NOMO-1 treated with DMSO at 0.1 percent for 48 hours (cell line): Measurements from ENCODE around the gene TNFRSF21.
"Not testable (repeated sequence)": the region's sequence is repeated elsewhere in the genome, so short reads cannot be mapped to it uniquely, and the experiment has no call there.

Experiments used
- DNase-seq: peaks from one replicate; lab custom pipeline; 2025; ENCODE audit not compliant: unreplicated experiment; lab: John Stamatoyannopoulos, UW

Gene TNFRSF21, protein sequence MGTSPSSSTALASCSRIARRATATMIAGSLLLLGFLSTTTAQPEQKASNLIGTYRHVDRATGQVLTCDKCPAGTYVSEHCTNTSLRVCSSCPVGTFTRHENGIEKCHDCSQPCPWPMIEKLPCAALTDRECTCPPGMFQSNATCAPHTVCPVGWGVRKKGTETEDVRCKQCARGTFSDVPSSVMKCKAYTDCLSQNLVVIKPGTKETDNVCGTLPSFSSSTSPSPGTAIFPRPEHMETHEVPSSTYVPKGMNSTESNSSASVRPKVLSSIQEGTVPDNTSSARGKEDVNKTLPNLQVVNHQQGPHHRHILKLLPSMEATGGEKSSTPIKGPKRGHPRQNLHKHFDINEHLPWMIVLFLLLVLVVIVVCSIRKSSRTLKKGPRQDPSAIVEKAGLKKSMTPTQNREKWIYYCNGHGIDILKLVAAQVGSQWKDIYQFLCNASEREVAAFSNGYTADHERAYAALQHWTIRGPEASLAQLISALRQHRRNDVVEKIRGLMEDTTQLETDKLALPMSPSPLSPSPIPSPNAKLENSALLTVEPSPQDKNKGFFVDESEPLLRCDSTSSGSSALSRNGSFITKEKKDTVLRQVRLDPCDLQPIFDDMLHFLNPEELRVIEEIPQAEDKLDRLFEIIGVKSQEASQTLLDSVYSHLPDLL

DNA sequence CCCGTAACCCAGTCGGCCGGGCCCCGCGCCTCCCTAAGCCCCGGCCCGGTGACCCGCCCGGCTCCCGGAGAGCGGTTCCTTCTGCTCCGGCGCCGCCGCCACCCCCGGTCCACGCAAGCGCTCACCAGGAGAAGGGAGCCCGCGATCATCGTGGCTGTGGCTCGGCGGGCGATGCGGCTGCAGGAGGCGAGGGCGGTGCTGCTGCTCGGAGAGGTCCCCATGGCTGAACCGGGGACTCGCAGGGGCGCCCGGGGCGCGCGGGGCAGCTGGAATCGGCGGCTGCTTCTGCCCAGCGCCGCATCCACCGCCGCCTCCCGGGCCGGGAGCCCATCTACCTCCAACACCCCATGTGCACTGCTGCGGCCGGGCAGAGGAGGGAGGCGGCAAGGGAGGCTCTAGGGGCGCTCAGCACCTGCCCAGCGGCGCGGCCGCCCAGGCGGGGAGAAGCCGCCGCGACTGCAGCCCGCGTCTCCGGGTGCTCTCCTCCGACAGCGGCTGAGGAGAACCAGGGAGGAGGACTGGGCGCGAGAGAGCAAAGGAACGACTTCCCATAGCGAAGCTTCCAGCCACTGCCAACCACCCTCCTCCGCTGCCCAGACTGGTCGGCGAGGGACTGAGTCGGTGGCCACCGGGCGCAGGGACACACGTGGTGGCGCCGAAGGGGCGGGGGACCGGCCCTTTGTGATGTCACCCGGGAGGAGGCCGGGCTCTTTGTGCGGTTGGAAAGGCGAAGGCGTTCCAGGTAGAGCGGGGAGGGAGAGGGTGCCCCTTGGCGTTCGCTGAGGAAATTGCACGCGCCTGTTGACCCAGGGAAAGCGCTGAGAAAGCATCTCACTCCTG lies at the start of gene TNFRSF21:
Gene TNFRSF21, minus strand, starts transcription at position 615 of the 840 bp plus-strand sequence. Its CDS starts 394 bp downstream, at position 221.
- peak; percentile 79 for DNase-seq

DNA sequence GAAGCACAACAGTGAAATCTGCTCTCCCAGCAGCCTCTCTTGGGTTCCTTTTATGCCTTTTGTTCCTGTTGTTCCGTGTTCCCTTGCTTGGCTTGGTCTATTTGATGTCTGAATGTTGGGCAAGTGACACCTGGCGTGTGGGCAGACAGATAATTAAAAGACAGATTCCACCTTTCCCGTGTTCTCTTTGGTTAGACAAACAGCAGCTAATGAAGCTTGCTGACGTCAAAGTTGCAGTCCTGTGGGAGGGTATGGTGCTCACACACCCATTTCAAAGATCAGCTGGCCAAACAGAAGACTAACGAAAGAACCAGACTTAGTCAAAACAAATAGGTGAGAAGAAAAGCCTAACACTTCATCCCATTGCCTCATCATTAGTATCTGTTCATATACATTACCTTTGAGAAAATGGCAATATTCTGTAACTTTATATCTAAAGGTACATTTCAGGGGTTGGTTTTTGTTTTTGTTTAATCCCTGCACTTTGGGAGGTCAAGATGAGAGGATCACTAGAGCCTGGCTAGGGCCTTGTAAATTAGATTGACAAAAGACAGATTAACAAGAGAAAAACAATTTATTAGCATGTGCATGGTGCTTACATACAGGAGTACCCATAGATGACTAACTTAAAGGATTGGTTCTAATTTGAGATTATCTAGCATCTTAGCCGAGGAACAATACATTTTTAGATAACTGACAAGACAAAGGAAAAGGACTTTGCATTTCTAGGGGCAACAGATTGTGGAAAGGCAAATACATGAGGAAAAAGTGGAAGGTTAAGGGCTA lies 48.9 kb upstream of the TNFRSF21 start:
- no peak for DNase-seq

DNA sequence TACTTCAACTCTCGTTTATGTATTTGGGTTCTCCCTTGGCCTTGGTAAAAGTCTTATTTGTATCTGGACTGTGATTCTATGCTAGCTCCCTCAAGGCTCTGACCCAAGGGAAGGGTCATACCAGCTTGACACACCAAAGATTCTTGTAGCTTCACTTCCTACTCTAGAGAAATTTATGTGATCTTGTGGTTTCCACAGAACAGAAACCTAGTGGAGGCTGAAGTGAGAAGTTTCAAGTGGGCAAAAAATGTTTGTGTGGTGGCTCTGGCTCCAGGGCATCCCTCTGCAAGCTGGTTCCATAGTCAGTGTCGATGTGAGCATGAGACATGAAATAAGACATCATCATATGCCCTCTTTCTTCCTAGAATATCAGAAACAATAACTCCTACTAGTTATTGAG lies 48.1 kb upstream of the TNFRSF21 start:
- DNase-seq = peak; percentile 87

DNA sequence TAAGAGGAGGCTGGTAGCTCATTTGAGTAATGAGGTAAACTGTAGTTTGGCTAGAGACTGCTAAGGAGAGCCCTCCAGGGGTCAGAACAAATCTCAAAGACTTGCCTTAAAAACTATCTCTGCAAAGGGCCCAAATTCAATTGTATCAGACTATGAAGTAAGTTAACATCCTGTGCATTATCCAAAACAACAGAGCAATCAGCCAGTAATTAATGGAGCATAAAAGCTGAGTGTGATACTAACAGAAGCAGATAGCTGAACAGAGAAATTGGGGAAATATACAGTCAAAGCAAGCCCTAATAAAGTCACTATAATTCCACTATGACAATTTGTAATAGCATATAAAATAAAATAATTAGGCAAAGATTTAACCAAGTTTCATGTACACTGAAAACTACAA lies 45.8 kb upstream of the TNFRSF21 start:
- DNase-seq = no peak

DNA sequence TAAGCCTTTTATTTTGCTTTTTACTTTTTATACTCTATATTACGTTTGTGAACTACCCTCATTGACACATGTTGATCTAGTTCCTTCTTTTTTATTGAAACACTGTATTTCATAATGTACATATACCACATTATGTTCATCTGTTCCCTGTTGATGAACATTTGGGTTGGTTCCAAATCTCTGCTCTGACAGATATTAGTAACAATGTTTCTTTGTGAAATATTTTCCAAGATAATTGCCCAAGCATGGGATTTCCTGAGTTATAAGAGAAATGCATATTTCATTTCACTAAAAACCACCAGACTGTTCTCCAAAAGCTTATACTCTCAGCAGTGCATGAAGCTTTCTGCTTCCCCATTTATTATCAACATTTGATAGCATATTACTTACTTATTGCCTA lies 44.2 kb upstream of the TNFRSF21 start:
- peak; percentile 75 for DNase-seq

DNA sequence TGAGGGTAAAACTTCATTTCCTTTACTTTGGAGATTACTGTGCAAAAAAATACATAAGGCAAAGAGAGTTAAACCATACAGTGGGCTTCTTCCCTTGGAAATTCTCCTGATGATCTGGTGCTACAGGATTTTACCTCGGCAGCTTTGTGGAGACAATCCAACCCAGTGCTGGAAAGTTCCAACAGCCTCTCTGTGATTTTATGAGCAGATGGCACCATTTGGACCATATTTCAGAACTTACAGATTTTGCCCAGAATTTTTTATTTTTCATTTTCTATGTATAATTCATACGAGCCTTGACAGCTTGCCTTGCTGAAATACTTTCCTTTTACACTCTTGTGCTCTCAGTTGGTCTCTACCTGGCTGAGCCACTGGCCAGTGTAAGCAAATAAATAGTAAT lies 43.3 kb upstream of the TNFRSF21 start:
- no peak for DNase-seq

DNA sequence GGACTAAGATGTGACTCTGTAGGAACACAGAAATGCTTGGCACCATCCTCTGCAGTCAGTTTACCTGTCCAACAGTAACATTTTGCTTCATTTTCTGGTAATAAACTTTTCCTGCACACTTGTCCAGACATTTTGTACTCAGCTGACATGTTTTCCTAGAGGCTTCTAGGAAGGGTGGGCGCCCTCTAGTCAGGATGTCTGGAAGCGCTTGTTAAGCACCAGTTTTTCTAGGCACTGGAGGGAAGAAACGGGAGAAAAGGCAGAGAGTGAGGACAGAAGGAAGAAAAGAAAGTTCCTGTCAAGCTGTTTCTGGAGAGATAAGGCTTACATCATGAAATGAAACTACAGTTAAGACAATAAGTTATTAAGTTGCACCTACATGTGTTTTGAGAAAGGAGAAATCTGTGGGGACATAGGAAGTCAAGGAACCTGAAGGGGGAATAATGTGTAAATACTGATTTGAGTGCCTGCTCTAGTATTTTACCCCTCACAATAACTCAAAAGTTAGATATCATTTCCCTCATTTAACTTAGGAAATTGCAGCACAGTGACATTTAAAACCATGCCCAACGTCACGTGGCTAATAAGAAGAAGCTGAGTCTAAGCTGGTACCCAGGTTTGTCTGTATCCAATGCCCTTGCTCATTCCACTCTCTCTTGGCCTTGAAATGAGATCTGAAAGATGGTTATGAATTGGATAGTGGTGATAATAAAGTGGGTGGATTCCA lies 42.7 kb upstream of the TNFRSF21 start:
- DNase-seq = no peak

DNA sequence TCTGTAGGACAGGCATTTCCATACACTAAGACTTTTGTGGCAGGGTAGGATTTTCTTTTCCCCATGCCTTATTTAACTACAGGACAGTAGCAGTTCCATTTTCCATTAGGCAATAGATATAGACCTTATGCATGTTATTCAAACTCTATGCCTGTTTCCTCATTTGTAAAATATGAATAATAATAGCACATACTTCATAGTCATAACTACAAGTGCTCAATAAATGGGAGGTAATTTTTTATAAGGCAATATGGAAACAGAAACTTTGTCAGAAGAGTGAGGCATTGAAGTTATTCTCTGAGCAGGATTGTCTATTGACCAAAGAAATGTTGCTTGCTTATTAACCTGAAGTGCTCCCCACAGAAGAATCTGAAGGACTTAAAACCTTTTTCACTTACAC lies 41.9 kb upstream of the TNFRSF21 start:
- DNase-seq = no peak

DNA sequence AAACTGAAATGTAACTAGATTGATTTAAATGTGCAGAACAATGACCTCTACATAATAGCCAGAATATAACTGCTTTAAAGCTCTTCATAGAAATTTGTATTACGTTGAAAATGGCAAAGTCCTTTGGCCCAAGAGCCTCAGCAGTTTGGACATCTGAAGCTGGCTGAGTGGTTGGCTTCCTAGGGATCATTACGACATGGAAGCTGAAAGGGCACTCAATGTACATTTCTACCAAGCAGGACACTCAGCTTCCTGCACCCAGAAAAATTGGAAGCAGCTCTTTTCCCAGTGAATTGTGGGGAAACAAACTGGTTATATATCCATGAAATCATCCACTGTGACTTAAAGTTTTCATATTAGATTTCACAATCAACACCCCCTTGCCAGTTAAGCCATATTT lies 40.2 kb upstream of the TNFRSF21 start:
- DNase-seq = no peak

DNA sequence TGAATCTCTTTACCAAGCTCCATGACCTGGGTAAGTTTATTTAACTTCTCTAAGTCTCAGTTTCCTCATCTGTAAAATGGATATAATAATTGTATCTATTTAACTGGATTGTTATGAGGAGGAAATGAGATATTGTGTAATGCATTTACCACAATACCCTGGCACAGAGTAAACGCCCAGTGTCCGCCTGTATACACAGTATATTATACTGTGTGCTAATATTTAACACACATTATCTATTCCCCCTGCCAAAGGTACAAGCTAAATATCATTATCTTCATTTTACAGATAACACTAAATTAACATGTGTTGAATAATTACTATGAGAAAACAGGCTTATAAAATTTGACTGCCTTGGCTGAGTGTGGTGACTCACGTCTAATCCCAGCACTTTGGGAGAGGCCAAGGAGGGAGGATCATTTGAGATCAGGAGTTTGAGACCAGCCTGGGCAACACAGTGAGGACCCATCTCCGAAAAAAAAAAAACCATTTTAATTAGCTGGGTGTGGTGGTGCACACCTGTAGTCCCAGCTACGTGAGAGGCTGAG lies 38.7 kb upstream of the TNFRSF21 start:
- DNase-seq = no peak

DNA sequence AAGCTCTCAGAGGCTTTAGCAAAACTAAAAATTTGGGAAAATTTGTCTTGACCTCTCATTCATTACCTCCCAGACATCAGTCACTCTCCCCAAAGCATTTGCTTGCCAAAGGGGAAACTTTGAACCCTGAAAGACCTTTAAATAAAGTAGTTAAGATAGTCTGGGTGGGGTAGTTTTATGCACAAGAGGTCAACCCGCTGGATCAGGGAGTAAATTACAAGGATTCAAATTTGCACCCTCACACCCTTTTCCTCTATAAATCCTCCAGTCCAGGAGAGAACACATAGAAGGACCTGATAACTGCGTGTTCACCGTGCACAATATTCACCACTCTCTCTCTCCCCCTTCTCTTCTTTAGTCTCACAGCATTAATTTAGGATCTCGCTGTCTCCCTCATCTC lies 36.1 kb upstream of the TNFRSF21 start:
- DNase-seq = no peak

DNA sequence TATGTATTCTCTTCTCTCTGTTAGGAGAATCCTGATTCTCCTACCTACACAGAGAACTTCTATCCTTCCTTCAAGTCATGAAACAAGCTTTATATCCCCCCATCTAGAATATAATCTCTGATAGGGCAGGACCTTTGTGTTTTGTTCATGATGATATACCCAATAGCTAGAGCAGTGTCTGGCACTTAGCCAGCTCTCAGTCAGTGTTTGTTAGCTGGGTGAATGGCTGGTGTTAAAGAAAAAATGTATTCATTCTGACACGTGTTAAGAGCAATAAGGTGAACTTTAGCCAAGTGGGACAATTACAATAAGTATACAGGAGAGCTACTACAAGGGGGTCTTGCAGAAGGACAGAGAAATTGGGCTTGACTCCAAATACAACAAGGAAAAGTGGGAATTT lies 34.3 kb upstream of the TNFRSF21 start:
- no peak for DNase-seq

DNA sequence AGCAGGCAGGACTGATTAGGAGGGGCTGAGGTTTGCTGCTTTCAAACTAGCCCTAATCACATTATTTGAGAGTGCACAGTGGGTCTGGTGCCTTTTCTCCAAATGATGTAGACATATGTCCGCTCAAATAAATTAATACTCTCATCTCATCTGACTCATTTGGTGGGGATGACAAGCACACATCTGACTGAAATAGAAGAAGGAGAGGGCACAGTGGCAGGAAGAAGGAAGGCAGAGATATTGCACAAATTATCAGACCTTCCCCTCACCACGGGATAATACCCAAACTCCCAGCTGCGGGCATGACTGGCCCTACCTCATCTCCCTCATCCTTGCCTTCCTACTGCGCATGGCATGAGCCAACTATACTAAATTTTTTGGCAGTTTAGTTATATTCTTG lies 33.9 kb upstream of the TNFRSF21 start:
- DNase-seq = peak; percentile 3

DNA sequence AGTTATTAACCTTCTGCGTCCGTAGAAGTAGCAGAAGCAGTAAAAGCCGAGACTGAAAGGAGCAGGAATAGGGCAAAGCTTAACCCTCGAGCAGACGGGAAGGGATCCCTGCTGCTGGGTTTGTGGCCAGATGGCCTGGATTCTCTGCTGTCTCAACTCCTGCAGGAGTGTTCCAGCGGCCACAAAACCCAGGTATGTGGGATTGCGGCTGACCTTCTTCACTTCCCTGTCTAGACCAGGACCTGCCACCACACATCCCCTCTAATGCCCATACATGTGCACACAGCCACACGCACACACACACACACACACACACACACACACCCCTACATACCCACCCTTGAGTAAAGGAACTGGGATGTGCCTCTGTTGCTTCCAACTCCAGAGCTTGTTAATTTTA lies 33.1 kb upstream of the TNFRSF21 start:
- no peak for DNase-seq

DNA sequence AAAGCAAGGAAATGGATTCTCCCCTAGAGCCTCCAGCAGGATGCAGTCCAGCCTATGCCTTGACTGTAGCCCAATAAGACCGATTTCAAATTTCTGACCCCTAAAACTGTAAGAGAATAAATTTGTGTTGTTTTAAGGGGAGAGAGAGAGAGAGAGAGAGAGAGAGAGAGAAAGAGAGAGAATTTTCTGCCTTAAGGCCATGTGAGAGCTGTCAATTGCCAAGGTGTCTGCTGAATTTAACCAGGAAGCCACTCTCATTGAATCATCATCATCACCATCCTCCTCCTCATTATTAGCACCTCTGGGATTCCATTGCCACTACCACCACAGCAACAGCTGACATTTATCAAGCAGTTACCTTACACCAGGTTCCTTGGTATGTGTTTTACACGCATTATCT lies 27.8 kb upstream of the TNFRSF21 start:
- DNase-seq = no peak

DNA sequence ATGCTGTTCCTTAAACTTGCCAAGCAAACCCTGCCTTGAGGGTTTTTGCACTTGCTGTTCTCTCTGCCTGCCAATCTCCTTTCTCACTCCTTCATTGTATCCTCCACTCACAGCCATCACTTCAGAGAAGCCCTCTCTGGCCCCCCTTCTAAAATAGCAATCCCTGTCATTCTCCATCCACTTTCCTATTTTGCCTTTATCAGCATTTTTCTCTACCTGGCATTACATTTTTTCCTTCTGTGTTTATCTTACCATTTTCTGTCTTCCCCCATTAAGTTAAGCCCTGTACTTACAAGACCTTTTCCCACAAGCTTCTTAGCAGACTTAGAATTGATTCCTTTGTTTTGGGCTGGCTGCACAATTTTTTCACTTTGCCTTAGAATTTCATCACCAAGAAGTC lies 26.6 kb upstream of the TNFRSF21 start:
- DNase-seq = no peak

DNA sequence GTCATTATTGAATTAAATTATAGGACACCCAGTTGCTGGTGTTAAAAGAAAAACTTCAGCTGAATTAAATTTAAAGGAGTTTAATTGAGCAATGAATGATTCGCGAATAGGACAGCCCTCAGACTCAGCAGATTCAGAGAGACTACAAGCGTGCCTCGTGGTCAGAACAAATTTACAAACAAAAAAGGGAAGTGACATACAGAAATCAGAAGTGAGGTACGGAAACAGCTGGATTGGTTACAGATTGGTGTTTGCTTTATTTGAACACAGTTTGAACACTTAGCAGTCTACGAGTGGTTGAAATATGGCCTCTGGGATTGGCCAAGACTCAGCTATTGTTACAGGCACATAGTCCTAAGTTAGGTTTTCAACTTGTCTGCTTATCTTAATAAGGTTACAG lies 25.8 kb upstream of the TNFRSF21 start:
- peak; percentile 94 for DNase-seq

DNA sequence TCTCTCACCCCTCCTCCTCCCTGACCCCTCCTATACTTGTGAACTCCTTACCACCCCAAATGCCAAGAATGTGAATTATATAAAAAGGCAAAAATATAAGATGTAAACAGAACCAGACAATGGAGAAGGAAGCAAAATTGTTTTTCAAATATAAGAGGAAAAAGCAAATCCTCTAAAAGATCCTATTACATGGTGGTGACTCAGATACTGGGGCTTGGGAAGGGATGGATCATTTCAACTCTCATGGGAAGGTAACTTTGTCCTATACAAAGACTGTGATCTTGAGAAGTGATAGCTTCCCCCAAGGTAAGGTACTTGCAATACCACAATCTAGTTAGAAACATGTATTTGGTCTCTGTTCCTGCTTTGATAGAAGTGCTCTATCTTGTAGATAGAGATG lies 24.6 kb upstream of the TNFRSF21 start:
- DNase-seq = no peak

DNA sequence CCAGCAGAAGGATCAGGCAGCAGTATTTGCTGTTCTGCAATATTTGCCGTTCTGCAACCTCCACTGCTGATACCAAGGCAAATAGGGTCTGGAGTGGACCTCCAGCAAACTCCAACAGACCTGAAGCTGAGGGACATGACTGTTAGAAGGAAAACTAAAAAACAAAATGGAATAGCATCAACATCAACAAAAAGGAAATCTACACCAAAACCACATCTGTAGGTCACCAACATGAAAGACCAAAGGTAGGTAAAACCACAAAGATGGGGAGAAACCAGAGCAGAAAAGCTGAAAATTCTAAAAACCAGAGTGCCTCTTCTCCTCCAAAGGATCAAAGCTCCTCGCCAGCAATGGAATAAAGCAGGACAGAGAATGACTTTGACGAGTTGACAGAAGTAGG lies 18.9 kb upstream of the TNFRSF21 start:
- not testable (repeated sequence) for DNase-seq

DNA sequence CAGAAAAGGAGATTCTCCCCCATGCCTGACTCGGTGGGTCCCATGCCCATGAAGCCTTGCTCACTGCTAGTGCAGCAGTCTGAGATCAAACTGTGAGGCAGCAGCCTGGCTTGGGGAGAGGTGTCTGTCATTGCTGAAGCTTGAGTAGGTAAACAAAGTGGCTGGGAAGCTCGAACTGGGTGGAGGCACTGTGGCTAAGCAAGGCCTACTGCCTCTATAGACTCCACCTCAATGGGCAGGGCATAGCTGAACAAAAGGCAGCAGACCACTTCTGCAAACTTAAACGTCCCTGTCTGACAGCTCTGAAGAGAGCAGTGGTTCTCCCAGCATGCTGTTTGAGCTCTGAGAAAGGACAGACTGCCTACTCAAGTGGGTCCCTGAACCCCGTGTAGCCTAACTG lies 18.4 kb upstream of the TNFRSF21 start:
- DNase-seq = not testable (repeated sequence)
